ENCODE results near the gene MCC.

DNA sequence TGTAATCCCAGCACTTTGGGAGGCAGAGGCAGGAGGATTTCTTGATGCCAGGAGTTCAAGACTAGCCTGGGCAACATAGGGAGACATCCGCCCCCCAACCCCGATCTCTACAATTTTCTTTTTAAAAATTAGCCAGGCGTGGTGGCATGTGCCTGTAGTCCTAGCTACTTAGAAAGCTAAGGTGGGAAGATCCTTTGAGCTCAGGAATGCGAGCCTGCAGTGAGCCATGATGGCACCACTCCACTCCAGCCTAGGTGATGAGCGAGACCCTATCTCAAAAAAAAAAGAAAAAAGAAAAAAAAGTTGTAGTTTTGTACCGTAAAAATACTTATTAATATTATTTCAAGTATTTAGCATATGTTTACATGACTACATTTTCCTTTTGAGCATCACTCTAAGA lies 82.7 kb downstream of the MCC start:
- TF ChIP-seq, protein P1, sequence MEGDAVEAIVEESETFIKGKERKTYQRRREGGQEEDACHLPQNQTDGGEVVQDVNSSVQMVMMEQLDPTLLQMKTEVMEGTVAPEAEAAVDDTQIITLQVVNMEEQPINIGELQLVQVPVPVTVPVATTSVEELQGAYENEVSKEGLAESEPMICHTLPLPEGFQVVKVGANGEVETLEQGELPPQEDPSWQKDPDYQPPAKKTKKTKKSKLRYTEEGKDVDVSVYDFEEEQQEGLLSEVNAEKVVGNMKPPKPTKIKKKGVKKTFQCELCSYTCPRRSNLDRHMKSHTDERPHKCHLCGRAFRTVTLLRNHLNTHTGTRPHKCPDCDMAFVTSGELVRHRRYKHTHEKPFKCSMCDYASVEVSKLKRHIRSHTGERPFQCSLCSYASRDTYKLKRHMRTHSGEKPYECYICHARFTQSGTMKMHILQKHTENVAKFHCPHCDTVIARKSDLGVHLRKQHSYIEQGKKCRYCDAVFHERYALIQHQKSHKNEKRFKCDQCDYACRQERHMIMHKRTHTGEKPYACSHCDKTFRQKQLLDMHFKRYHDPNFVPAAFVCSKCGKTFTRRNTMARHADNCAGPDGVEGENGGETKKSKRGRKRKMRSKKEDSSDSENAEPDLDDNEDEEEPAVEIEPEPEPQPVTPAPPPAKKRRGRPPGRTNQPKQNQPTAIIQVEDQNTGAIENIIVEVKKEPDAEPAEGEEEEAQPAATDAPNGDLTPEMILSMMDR (conservative IDR thresholded peaks at IDR 0.05 in 1 of 2, IDR thresholded peaks at IDR 0.05 in 1 of 2; ENCODE audit: low read depth in 1 of 2, low read length in 2 of 2) = no peak
- no peak for TF ChIP-seq EZH2 (IDR thresholded peaks at IDR 0.05; ENCODE audit: low read length, missing control alignments)
